Measurements from ENCODE around the gene OOSP3.
A peak's percentile ranks its signal among the peaks of the same experiment; 100 is the strongest.
"Not testable (repeated sequence)": the region's sequence is repeated elsewhere in the genome, so short reads cannot be mapped to it uniquely, and the experiment has no call there.

OOSP3 gene

GRCh38 chr11:59900366-59901126, 22.0 kb downstream of the OOSP3 start:
- TF ChIP-seq EZH2phosphoT487 (IDR thresholded peaks at IDR 0.05; ENCODE audit: borderline replicate concordance) (no peak), CTCF (conservative IDR thresholded peaks at IDR 0.05; ENCODE audit: low read length) (no peak)
- Histone ChIP-seq H3K36me3 (ENCODE audit: insufficient read depth, low read length) (no peaks in the 10 kb centered on the region), H3K4me2 (ENCODE audit: low read depth, low read length, poor library complexity, severe bottlenecking) (peak overlapping the region; percentile 0), H3K9me3 (ENCODE audit: insufficient read depth, low read depth, low read length) (no peaks in the 10 kb centered on the region), H3K9me2 (replicated peaks; ENCODE audit: low read depth, low read length) (no peaks in the 10 kb centered on the region), H4K20me1 (ENCODE audit: insufficient read depth, low read length, poor library complexity, severe bottlenecking) (no peaks in the 10 kb centered on the region), H3K9ac (ENCODE audit: low read depth, low read length, poor library complexity, severe bottlenecking) (no peak overlapping the region), H3F3A (ENCODE audit: low read depth) (peaks cover 5% of the 10 kb centered on the region; the same call in 1 of the 2 replicates), H3K4me3 (ENCODE audit: low read length, poor library complexity, severe bottlenecking) (no peak overlapping the region), H3K27me3 (ENCODE audit: insufficient read depth, low read length, poor library complexity, severe bottlenecking) (no peaks in the 10 kb centered on the region), H2AFZ (ENCODE audit: low read length) (peak overlapping the region; percentile 41; the same call in 1 of the 2 replicates), H3K79me2 (ENCODE audit: insufficient read depth, low read length) (no peaks in the 10 kb centered on the region), H3K4me1 (ENCODE audit: insufficient read depth, low read length, poor library complexity, severe bottlenecking) (peaks cover 26% of the 10 kb centered on the region)

- H3K4me3 ChIP-seq (ENCODE audit: low read length, poor library complexity, severe bottlenecking) = no peak overlapping the region
- no peak for TF ChIP-seq EZH2phosphoT487 (IDR thresholded peaks at IDR 0.05; ENCODE audit: borderline replicate concordance)
- no peak for TF ChIP-seq CTCF (conservative IDR thresholded peaks at IDR 0.05; ENCODE audit: low read length)
- H3K9me3 ChIP-seq (ENCODE audit: insufficient read depth, low read depth, low read length) = no peaks in the 10 kb centered on the region
- no peaks in the 10 kb centered on the region for H3K9me2 ChIP-seq (replicated peaks; ENCODE audit: low read depth, low read length)
- H2AFZ ChIP-seq (ENCODE audit: low read length) = peak overlapping the region; percentile 71
- H3K4me1 ChIP-seq (ENCODE audit: insufficient read depth, low read length, poor library complexity, severe bottlenecking) = peaks cover 26% of the 10 kb centered on the region
- H4K20me1 ChIP-seq (ENCODE audit: insufficient read depth, low read length, poor library complexity, severe bottlenecking) = no peaks in the 10 kb centered on the region
- no peaks in the 10 kb centered on the region for H3K79me2 ChIP-seq (ENCODE audit: insufficient read depth, low read length)
- peak overlapping the region; percentile 46 for H3K9ac ChIP-seq (ENCODE audit: low read depth, low read length, poor library complexity, severe bottlenecking)
- H3F3A ChIP-seq (ENCODE audit: low read depth) = peaks cover 5% of the 10 kb centered on the region; the same call in 1 of the 2 replicates
- peak overlapping the region; percentile 33 for H3K4me2 ChIP-seq (ENCODE audit: low read depth, low read length, poor library complexity, severe bottlenecking)
- no peaks in the 10 kb centered on the region for H3K27me3 ChIP-seq (ENCODE audit: insufficient read depth, low read length, poor library complexity, severe bottlenecking)
- no peaks in the 10 kb centered on the region for H3K36me3 ChIP-seq (ENCODE audit: insufficient read depth, low read length)
Observed at GRCh38 chr11:59901306-59901705, 22.7 kb downstream of the OOSP3 start.

GRCh38 chr11:59903569-59903968, 25.0 kb downstream of the OOSP3 start:
- H3F3A ChIP-seq (ENCODE audit: low read depth); H3K27me3 ChIP-seq (ENCODE audit: insufficient read depth, low read length, poor library complexity, severe bottlenecking); H3K36me3 ChIP-seq (ENCODE audit: insufficient read depth, low read length); H3K79me2 ChIP-seq (ENCODE audit: insufficient read depth, low read length); H3K9me3 ChIP-seq (ENCODE audit: insufficient read depth, low read depth, low read length); H3K4me2 ChIP-seq (ENCODE audit: low read depth, low read length, poor library complexity, severe bottlenecking); H3K4me3 ChIP-seq (ENCODE audit: low read length, poor library complexity, severe bottlenecking); H2AFZ ChIP-seq (ENCODE audit: low read length); H3K9ac ChIP-seq (ENCODE audit: low read depth, low read length, poor library complexity, severe bottlenecking); H3K9me2 ChIP-seq (replicated peaks; ENCODE audit: low read depth, low read length); H4K20me1 ChIP-seq (ENCODE audit: insufficient read depth, low read length, poor library complexity, severe bottlenecking): not testable (repeated sequence)
- peaks cover 26% of the 10 kb centered on the region for H3K4me1 ChIP-seq (ENCODE audit: insufficient read depth, low read length, poor library complexity, severe bottlenecking)

GRCh38 chr11:59918480-59918879, 39.9 kb downstream of the OOSP3 start:
- Histone ChIP-seq H3K27me3 (ENCODE audit: insufficient read depth, low read length, poor library complexity, severe bottlenecking) (no peaks in the 10 kb centered on the region), H3K4me3 (ENCODE audit: low read length, poor library complexity, severe bottlenecking) (no peak overlapping the region), H3K4me2 (ENCODE audit: low read depth, low read length, poor library complexity, severe bottlenecking) (no peak overlapping the region), H3F3A (ENCODE audit: low read depth) (no peaks in the 10 kb centered on the region), H3K9me2 (replicated peaks; ENCODE audit: low read depth, low read length) (no peaks in the 10 kb centered on the region), H4K20me1 (ENCODE audit: insufficient read depth, low read length, poor library complexity, severe bottlenecking) (no peaks in the 10 kb centered on the region), H3K4me1 (ENCODE audit: insufficient read depth, low read length, poor library complexity, severe bottlenecking) (no peaks in the 10 kb centered on the region), H2AFZ (ENCODE audit: low read length) (no peak overlapping the region), H3K9ac (ENCODE audit: low read depth, low read length, poor library complexity, severe bottlenecking) (no peak overlapping the region), H3K9me3 (ENCODE audit: insufficient read depth, low read depth, low read length) (peaks cover 16% of the 10 kb centered on the region; the same call in 1 of the 2 replicates), H3K79me2 (ENCODE audit: insufficient read depth, low read length) (no peaks in the 10 kb centered on the region), H3K36me3 (ENCODE audit: insufficient read depth, low read length) (no peaks in the 10 kb centered on the region)
- TF ChIP-seq CTCF (conservative IDR thresholded peaks at IDR 0.05; ENCODE audit: low read length) (no peak), EZH2phosphoT487 (IDR thresholded peaks at IDR 0.05; ENCODE audit: borderline replicate concordance) (no peak)

All from Loucy (cell line).